Renal cortical epithelial cell (primary cell): ENCODE measurements around the gene TFB1M. TPM values are rescaled to one million over a fixed set of nuclear protein-coding genes. Genes with fewer than 3 reads are reported as not detected.
"Not testable (repeated sequence)": the region's sequence is repeated elsewhere in the genome, so short reads cannot be mapped to it uniquely, and the experiment has no call there.

Source experiments
- DNase-seq: peaks from one replicate; pipeline ENCODE4 v3.0.0-alpha.2; 2011; ENCODE audit warnings: low read depth
- total RNA-seq: library from RNA; depleted of rRNA; stranded (reverse); fragments of >200 nt; gene quantifications from 2 replicates; pipeline ENCODE4 v1.2.3, GENCODE V29; 2014

TFB1M gene
- total RNA-seq = 11.8 and 21.7 TPM in 2 replicates

- peak; percentile 97 for DNase-seq
Measured at GRCh38 chr6:155314092-155314772, at the start of gene TFB1M. Gene TFB1M, minus strand, starts transcription at chr6:155314484. Its CDS starts 56 bp downstream, at chr6:155314428.

DNA sequence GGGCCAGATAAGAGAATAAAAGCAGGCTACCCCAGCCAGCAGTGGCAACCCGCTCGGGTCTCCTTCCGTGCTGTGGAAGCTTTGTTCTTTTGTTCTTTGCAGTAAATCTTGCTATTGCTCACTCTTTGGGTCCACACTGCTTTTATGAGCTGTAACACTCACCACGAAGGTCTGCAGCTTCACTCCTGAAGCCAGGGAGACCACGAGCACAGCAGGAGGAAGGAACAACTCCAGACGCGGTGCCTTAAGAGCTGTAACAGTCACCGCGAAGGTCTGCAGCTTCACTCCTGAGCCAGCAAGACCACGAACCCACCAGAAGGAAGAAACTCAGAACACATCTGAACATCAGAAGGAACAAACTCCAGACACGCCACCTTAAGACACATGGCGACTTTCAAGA lies 49.7 kb upstream of the TFB1M start:
- DNase-seq = not testable (repeated sequence)

DNA sequence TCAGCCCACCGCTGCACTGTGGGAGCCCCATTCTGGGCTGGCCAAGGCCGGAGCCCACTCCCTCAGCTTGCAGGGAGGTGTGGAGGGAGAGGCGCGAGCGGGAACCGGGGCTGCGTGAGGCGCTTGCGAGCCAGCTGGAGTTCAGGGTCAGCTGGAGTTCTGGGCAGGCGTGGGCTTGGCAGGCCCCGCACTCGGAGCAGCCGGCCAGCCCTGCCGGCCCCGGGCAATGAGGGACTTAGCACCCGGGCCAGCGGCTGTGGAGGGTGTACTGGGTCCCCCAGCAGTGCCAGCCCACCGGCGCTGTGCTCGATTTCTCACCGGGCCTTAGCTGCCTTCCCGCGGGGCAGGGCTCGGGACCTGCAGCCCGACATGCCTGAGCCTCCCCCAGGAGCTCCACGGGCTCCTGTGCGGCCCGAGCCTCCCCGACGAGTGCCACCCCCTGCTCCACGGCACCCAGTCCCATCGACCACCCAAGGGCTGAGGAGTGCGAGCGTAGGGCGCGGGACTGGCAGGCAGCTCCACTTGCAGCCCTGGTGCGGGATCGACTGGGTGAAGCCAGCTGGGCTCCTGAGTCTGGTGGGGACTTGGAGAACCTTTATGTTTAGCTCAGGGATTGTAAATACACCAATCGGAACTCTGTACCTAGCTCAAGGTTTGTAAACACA lies 48.8 kb upstream of the TFB1M start:
- DNase-seq = not testable (repeated sequence)

- DNase-seq = no peak
Measured at GRCh38 chr6:155354167-155354566, 39.9 kb upstream of the TFB1M start.

GRCh38 chr6:155352811-155353210 lies 38.5 kb upstream of the TFB1M start:
- no peak for DNase-seq

DNA sequence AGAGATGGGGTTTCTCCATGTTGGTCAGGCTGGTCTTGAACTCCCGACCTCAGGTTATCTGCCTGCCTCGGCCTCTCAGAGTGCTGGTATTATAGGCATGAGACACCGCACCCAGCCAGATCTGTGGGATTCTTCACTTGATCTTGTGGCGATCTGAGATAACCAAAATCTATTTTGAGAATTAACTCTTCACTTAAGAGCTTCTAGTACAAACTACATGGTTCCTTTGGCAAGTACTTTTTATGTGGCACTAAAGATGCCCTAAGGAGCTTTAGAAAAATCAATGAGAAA lies 37.8 kb upstream of the TFB1M start:
- DNase-seq = no peak

DNA sequence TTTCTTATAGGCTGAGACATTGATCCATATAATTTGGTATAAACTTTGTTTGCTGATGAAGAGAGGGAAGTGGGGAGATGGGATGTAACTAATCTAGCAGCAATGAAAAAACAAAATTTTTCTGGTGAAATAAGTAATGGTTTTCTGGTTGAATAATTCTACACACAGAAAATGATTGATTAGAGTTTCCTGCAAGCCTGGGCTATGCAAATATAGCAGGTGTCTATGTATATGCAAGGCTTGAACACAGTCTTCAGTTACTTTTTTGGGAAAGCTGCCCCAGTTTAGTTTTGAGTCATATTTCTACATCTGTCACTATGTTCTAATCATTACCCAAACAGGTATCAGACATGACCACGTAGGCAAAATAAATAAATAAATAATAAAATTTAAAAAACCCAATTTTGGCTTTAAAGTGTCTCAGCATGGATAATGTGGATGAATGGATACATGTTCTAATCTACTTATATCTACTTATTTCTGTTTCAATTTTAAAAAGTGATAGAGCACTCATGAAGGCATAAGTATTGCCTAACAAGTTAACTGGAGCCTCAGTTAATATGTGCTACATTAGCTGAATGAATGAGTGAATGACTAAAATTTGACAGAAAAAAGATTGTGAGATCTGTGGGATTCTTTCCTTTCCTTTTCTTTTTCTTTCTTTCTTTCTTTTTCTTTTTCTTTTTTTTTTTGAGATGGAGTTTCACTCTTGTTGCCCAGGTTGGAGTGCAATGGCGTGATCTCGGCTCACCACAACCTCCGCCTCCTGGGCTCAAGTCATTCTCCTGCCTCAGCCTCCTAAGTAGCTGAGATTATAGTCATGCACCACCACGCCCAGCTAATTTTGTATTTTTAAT lies 37.2 kb upstream of the TFB1M start:
- DNase-seq = no peak

- no peak for DNase-seq
Measured at GRCh38 chr6:155349956-155350355, 35.7 kb upstream of the TFB1M start.

GRCh38 chr6:155349129-155349528 lies 34.8 kb upstream of the TFB1M start:
- DNase-seq = no peak

GRCh38 chr6:155347800-155348199 lies 33.5 kb upstream of the TFB1M start:
- no peak for DNase-seq

GRCh38 chr6:155346957-155347356 lies 32.7 kb upstream of the TFB1M start:
- DNase-seq = no peak

DNA sequence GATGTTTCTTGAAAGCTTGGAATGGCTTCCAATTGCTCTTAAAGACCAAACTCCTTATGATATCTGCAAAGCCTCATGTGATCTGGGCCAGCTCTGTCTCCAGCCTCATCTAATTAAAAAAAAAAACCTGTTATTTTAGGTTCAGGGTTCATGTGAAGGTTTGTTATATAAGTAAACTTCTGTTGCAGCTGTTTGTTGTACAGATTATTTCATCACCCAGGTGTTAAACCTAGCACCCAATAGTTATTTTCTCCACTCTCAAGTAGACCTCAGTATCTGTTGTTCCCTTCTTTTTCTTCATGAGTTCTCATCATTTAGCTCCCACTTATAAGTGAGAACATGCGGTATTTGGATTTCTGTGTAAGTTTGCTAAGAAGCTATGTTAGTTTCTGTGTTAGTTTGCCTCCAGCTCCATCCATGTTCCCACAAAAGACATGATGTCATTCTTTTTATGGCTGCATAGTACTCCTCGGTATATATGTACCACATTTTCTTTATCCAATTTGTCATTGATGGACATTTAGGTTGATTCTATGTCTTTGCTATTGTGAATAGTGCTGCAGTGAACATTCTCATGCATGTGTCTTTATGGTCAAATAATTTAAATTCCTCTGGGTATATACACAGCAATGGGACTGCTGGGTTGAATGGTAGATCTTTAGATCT lies 30.2 kb upstream of the TFB1M start:
- no peak for DNase-seq

- no peak for DNase-seq
Measured at GRCh38 chr6:155341130-155341828, 27.0 kb upstream of the TFB1M start.

GRCh38 chr6:155340464-155341129 lies 26.3 kb upstream of the TFB1M start:
- DNase-seq = no peak

- not testable (repeated sequence) for DNase-seq
Measured at GRCh38 chr6:155339929-155340328, 25.6 kb upstream of the TFB1M start.

GRCh38 chr6:155338237-155338636 lies 24.0 kb upstream of the TFB1M start:
- not testable (repeated sequence) for DNase-seq

GRCh38 chr6:155335265-155335664 lies 21.0 kb upstream of the TFB1M start:
- no peak for DNase-seq

DNA sequence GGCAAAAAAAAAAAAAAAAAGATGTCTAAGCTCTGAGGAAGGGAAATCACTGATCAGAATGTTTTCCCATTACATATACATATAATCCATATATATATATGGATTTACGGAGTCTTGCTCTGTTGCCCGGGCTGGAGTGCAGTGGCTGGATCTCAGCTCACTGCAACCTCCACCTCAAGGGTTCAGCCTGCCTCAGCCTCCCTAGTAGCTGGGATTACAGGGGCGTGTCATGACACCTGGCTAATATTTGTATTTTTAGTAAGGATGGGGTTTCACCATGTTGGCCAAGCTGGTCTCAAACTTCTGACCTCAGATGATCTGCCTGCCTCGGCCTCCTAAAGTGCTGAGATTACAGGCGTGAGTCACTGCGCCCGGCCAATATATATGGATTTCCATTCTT lies 19.8 kb upstream of the TFB1M start:
- DNase-seq = not testable (repeated sequence)

DNA sequence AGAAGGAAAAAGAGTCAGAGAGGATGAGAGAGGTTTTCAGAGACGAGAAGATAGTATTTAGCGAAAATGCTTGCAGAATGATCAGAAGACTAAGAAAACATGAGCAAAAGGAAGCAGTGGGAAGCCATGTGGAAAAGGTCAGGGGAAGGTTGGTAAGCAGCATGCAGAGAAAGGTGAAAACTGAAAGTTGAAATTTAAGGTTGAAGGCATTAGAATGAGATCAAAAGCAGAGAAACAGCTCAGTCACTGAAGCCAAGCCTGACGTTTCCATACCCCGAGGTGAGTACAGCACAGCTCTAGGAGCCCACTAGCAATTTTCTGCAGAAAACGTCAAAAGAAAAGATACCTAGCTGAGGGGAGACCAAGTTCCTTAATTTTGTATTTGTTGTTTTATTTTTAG lies 19.1 kb upstream of the TFB1M start:
- DNase-seq = no peak

GRCh38 chr6:155330922-155331321 lies 16.6 kb upstream of the TFB1M start:
- DNase-seq = no peak

- DNase-seq = no peak
Measured at GRCh38 chr6:155330133-155330734, 15.9 kb upstream of the TFB1M start.
